Uterus (tissue), 4 donors: ENCODE data around the gene ALDH16A1. TPM values are rescaled to one million over a fixed set of nuclear protein-coding genes. Genes with fewer than 3 reads are reported as not detected.
"Not testable (repeated sequence)": the region's sequence is repeated elsewhere in the genome, so short reads cannot be mapped to it uniquely, and the experiment has no call there.

ENCODE experiments used
- DNase-seq, 2 donors: peaks; one replicate each; pipeline ENCODE4 v3.0.0-alpha.2; 2019 to 2020
- H3K27ac ChIP-seq, 2 donors: fragments of 200-600 bp; sonication (generic); 1 replicate in 1 of 2; 2 replicates in 1 of 2; pipeline ENCODE4 v1.5.1; 2016 to 2018
- H3K27me3 ChIP-seq, 2 donors: fragments of 200-600 bp; sonication (generic); one replicate each; pipeline ENCODE4 v1.5.1; 2018 to 2019; ENCODE audit warnings: control low read depth in 1 of 2
- H3K36me3 ChIP-seq, 2 donors: fragments of 200-600 bp; sonication (generic); one replicate each; pipeline ENCODE4 v1.5.1; 2019; ENCODE audit warnings: control low read depth in 1 of 2
- H3K4me1 ChIP-seq, 2 donors: fragments of 200-600 bp; sonication (generic); one replicate each; pipeline ENCODE4 v1.5.1; 2018 to 2019; ENCODE audit warnings: control low read depth in 1 of 2
- H3K4me3 ChIP-seq, 2 donors: fragments of 200-600 bp; sonication (generic); 1 replicate in 1 of 2; 2 replicates in 1 of 2; pipeline ENCODE4 v1.5.1; 2018 to 2019; ENCODE audit warnings: mild to moderate bottlenecking in 1 of 2
- H3K9me3 ChIP-seq, 2 donors: fragments of 200-600 bp; sonication (generic); one replicate each; pipeline ENCODE4 v1.5.1; 2019; ENCODE audit warnings: control low read depth in 1 of 2
- POLR2A ChIP-seq, 2 donors: fragments of 450-650 bp; IDR thresholded peaks; one replicate each; pipeline ENCODE4 v1.6.1; 2016; ENCODE audit warnings: antibody characterized with exemption in 2 of 2, mild to moderate bottlenecking in 1 of 2, moderate library complexity in 1 of 2
- intact Hi-C: fragments of 100-400 bp; cut with DNase I; formaldehyde crosslinking; loops from one replicate; pipeline ENCODE4 v1.15.1; 2023; ENCODE audit warnings: low total_unique reads
- total RNA-seq, 4 donors: library from RNA; depleted of rRNA in 3 of 4; stranded (reverse); fragments of >200 nt in 3 of 4; gene quantifications; one replicate each; pipeline versions ENCODE4 v1.1.0 to v1.2.4, GENCODE V29; 2014 to 2023
- TF ChIP-seq, protein P1 (sequence below), 4 experiments: fragments of 200-600 bp in 2 of 4; fragments of 450-650 bp in 2 of 4; sonication (generic) in 2 of 4; IDR thresholded peaks; one replicate each; pipeline ENCODE4 v1.5.1; 2016 to 2019; ENCODE audit warnings: antibody characterized with exemption in 4 of 4, mild to moderate bottlenecking in 2 of 4, moderate library complexity in 1 of 4
- donor health status: DM: yes; HTN: yes; CAD: no.

Gene ALDH16A1
- total RNA-seq, 4 donors from 2014 or later, result 13.5 to 40.8 (median 34.5) TPM

DNA sequence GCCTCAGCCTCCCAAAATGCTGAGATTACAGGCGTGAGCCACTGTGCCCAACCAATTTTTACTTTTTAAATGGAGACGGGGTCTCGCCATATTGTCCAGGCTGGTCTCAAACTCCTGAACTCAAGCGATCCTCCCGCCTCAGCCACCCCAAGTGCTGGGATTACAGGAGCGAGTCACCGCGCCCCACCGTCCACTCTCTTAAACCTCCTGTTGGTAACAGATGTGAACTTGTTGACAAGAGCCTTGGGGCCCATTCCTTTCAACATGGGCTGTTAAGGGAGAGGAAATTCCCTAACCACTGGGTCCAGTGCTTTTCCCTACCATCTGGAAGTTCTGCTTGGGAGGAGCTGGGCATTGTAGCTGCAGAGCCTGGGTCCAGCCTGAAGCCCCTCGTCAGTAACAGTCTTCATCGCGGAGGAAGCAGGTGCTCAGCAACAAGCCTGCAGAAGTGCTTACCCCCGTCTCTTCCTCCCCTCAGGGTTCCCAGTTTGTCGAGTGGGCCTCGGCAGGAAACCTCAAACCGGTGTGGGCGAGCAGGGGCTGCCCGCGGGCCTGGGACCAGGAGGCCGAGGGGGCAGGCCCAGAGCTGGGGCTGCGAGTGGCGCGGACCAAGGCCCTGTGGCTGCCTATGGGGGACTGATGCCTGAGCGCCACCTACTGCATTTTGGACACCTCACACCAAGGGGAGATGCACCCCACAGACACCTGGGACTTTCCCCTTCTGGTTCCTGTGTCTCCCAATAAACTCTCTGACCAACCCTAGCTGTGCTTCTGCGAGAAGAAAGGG lies 17.0 kb downstream of the ALDH16A1 start:
- intact Hi-C loops, result no loop called here
- TF ChIP-seq POLR2A (IDR thresholded peaks at IDR 0.05), result no peak
- TF ChIP-seq, protein P1, sequence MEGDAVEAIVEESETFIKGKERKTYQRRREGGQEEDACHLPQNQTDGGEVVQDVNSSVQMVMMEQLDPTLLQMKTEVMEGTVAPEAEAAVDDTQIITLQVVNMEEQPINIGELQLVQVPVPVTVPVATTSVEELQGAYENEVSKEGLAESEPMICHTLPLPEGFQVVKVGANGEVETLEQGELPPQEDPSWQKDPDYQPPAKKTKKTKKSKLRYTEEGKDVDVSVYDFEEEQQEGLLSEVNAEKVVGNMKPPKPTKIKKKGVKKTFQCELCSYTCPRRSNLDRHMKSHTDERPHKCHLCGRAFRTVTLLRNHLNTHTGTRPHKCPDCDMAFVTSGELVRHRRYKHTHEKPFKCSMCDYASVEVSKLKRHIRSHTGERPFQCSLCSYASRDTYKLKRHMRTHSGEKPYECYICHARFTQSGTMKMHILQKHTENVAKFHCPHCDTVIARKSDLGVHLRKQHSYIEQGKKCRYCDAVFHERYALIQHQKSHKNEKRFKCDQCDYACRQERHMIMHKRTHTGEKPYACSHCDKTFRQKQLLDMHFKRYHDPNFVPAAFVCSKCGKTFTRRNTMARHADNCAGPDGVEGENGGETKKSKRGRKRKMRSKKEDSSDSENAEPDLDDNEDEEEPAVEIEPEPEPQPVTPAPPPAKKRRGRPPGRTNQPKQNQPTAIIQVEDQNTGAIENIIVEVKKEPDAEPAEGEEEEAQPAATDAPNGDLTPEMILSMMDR (IDR thresholded peaks at IDR 0.05), result no peak
- no peak for DNase-seq
- Histone ChIP-seq H3K4me1 (no peaks in the 10 kb centered on the region), H3K9me3 (no peaks in the 10 kb centered on the region), H3K27me3 (no peaks in the 10 kb centered on the region), H3K4me3 (no peak overlapping the region), H3K36me3 (no peaks in the 10 kb centered on the region), H3K27ac (peak overlapping the region in 1 of 2 donors; percentile 19)

DNA sequence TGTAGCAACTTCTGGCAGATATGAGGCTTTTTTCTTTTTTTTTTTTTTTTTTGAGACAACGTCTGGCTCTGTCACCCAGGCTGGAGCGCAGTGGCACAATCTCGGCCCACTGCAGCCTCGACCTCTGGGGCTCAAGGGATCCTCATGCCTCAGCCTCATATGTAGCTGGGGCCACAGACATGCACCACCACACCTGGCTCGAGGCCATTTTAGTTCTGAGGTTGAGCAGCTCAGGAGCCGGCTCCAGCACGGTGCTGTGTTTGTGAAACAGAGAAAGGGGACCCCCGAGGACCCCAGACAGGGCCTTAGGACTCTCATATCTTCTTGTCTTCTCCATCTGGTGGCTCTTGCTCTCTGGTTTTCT lies 17.6 kb downstream of the ALDH16A1 start:
- Histone ChIP-seq H3K27ac (no peak overlapping the region), H3K4me1 (no peaks in the 10 kb centered on the region), H3K36me3 (no peaks in the 10 kb centered on the region), H3K27me3 (no peaks in the 10 kb centered on the region), H3K9me3 (no peaks in the 10 kb centered on the region), H3K4me3 (no peak overlapping the region)
- DNase-seq, result no peak
- TF ChIP-seq POLR2A (IDR thresholded peaks at IDR 0.05), result no peak
- TF ChIP-seq, protein P1 (IDR thresholded peaks at IDR 0.05), result no peak
- intact Hi-C loops, result no loop called here

DNA sequence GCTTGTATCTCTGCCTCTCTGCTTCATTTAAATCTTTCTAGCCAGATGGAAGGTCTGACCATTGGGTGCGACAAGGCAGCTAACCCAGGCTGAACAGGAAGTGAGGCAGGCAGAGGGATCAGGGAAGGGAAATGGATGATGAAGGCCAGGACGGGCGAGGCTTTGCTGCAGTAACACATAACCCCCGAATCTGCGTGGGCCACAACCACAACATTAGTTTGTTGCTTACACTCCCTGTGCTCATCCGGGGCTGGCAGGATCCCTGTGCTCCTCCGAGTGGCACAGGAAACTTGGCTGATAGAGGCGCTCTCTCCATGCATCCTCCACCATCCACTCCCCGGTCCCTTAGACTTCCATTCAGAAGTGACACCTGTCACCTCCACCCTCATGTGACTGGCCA lies 19.9 kb downstream of the ALDH16A1 start:
- intact Hi-C loops, result no loop called here
- no peak overlapping the region for H3K4me3 ChIP-seq
- no peaks in the 10 kb centered on the region for H3K36me3 ChIP-seq
- no peaks in the 10 kb centered on the region for H3K27me3 ChIP-seq
- no peaks in the 10 kb centered on the region for H3K4me1 ChIP-seq
- H3K9me3 ChIP-seq, result no peaks in the 10 kb centered on the region
- no peak for TF ChIP-seq POLR2A (IDR thresholded peaks at IDR 0.05)
- TF ChIP-seq, protein P1 (IDR thresholded peaks at IDR 0.05), result no peak
- H3K27ac ChIP-seq, result peak overlapping the region in 1 of 2 donors; percentile 91
- no peak for DNase-seq

DNA sequence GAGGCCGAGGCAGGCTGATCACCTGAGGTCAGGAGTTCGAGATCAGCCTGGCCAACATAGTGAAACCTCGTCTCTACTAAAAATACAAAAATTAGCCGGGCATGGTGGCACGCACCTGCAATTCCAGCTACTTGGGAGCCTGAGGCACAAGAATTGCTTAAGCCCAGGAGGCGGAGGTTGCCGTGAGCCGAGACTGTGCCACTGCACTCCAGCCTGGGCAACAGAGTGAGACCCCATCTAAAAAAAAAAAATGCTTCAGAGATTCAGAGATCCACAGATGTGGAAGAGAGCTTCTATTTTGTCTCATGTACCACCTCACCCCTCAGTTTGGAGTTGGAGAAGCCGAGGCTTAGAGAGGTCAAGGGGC lies 20.5 kb downstream of the ALDH16A1 start:
- DNase-seq, intact Hi-C loops, H3K27me3 ChIP-seq, H3K4me1 ChIP-seq, H3K9me3 ChIP-seq, H3K36me3 ChIP-seq: not testable (repeated sequence)
- Histone ChIP-seq H3K4me3 (peak overlapping the region; percentile 76 to 79), H3K27ac (peak overlapping the region; percentile 82 to 91)

DNA sequence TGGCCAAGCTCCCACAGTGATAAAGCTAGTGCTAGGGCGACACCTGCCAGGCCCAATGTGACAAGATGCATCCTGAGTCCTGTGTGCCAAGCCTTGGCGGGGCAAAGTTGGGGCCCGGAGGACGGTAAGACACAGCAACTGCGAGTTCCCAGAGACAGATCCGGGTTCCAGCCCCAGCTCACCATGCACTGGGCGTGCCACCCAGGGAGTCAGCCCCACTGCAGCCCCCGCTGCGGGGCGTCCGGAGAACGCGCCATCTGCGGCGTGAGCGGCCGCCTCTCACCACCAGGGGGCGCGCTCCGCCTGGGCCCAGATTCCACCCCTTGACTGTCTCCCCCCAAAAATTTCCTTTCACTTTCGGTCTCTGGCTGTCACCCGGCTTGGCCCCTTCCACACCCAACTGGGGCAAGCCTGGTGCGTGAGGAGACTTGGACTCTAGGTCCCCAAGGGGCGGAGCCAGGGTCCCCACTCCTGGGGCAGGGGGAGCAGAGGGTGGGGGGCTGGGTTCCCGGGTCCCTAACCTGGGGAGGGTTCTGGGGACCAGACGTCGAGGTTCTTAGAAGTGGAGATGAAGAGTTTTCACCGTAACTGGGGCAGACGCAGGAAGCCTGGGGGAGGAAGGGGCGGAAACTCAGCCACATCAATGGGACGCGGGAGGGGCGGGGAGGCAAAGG lies 21.0 kb downstream of the ALDH16A1 start, which contains the start of gene FLT3LG:
Gene FLT3LG (plus strand): TSS at position 348 of the 674 bp plus-strand sequence. CDS start 425 bp downstream, outside the sequence.
- no peaks in the 10 kb centered on the region for H3K27me3 ChIP-seq
- intact Hi-C loops, result no loop called here

More for the DNA sequence above, 21.0 kb downstream of the ALDH16A1 start, which contains the start of gene FLT3LG:
- Histone ChIP-seq H3K4me1 (peaks cover 0 to 4% of the 10 kb centered on the region in 2 donors), H3K9me3 (no peaks in the 10 kb centered on the region), H3K36me3 (no peaks in the 10 kb centered on the region), H3K27ac (peak within 1 kb of the TSS; percentile 82 to 91), H3K4me3 (peak within 1 kb of the TSS; percentile 76 to 79)
- peak; percentile 80 for DNase-seq
- TF ChIP-seq, protein P1 (IDR thresholded peaks at IDR 0.05), result peak; percentile 97 to 100 (median 98)
- TF ChIP-seq POLR2A (IDR thresholded peaks at IDR 0.05), result peak in 1 of 2 donors; percentile 38
